ENCODE measurements around the gene HSPA6. TPM values are rescaled to one million over a fixed set of nuclear protein-coding genes. Genes with fewer than 3 reads are reported as not detected.
A peak's percentile ranks its signal among the peaks of the same experiment; 100 is the strongest.

HSPA6 gene
- total and polyA plus RNA-seq, 2 experiments from 2014 or later, result not detected

- Histone ChIP-seq H3K27ac (ENCODE audit: low read depth) (no peak overlapping the region), H3F3A (replicated peaks; ENCODE audit: low read depth) (no peaks in the 10 kb centered on the region), H3K36me3 (ENCODE audit: insufficient read depth) (no peaks in the 10 kb centered on the region), H3K4me1 (ENCODE audit: insufficient read depth) (peaks cover 4% of the 10 kb centered on the region; the same call in 1 of the 2 replicates), H2AFZ (peak overlapping the region; percentile 80), H3K9me2 (ENCODE audit: insufficient read depth) (no peaks in the 10 kb centered on the region), H4K20me1 (replicated peaks; ENCODE audit: insufficient read depth) (no peaks in the 10 kb centered on the region), H3K27me3 (ENCODE audit: insufficient read depth) (no peaks in the 10 kb centered on the region), H3K4me3 (no peak overlapping the region), H3K79me2 (replicated peaks; ENCODE audit: insufficient read depth) (no peaks in the 10 kb centered on the region), H3K4me2 (no peak overlapping the region)
- no peaks in the 10 kb centered on the region for H3K9me3 Mint-ChIP-seq
- ATAC-seq (no peak), DNase-seq (ENCODE audit: low spot score) (no peak)
- no peak overlapping the region for H3K4me3 Mint-ChIP-seq
- no peak overlapping the region for H3K27ac Mint-ChIP-seq
- TF ChIP-seq REST (IDR thresholded peaks at IDR 0.05; ENCODE audit: unreplicated experiment) (no peak), NANOG (IDR thresholded peaks at IDR 0.05; ENCODE audit: borderline replicate concordance) (no peak), POLR2AphosphoS5 (IDR thresholded peaks at IDR 0.05; ENCODE audit: low read depth) (no peak), CTCF (conservative IDR thresholded peaks at IDR 0.05; ENCODE audit: low read depth in 2 of 2) (no peak), CREB1 (CRISPR knock-in tag; IDR thresholded peaks at IDR 0.05; ENCODE audit: low read depth) (no peak), EZH2 (IDR thresholded peaks at IDR 0.05; ENCODE audit: low read depth, unreplicated experiment) (no peak), EZH2phosphoT487 (IDR thresholded peaks at IDR 0.05; ENCODE audit: unreplicated experiment) (no peak), JUNB (IDR thresholded peaks at IDR 0.05; ENCODE audit: unreplicated experiment) (no peak), ZNF331 (CRISPR knock-in tag; IDR thresholded peaks at IDR 0.05; ENCODE audit: low read depth) (no peak)
- peaks cover 16% of the 10 kb centered on the region for H3K4me1 Mint-ChIP-seq
- H3K36me3 Mint-ChIP-seq (ENCODE audit: low read depth), result no peaks in the 10 kb centered on the region
- H3K27me3 Mint-ChIP-seq (ENCODE audit: insufficient read depth, low read depth, poor library complexity), result peaks cover 9% of the 10 kb centered on the region
Measured at GRCh38 chr1:161505686-161506085, 18.7 kb upstream of the HSPA6 start.

All from GM23338 (cell line).